Ammon's horn (tissue), 1 donor: Measurements from ENCODE around the gene SNRPD3.

Experiments used
- DNase-seq: peaks from one replicate; pipeline ENCODE4 v3.0.0-alpha.2; 2016; ENCODE audit warnings: low spot score

SNRPD3 gene

GRCh38 chr22:24567668-24568067, 11.9 kb downstream of the SNRPD3 start:
- DNase-seq, result no peak

DNA sequence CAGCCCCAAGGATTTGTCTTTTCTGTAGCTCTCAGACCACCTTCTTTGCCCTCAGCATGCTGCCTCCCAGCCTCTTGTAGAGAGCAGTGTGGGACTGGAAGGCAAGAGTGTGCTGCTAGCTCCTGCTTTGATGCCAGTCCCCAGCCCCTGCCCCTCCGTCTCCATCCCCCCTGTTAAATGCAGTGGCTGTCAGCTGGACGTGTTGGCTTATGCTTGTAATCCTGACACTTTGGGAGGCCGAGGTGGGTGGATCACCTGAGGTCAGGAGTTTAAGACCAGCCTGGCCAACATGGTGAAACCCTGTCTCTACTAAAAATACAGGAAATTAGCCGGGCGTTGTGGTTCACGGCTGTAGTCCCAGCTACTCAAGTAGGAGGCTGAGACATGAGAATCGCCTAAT, 15.5 kb downstream of the SNRPD3 start:
- DNase-seq, result no peak

DNA sequence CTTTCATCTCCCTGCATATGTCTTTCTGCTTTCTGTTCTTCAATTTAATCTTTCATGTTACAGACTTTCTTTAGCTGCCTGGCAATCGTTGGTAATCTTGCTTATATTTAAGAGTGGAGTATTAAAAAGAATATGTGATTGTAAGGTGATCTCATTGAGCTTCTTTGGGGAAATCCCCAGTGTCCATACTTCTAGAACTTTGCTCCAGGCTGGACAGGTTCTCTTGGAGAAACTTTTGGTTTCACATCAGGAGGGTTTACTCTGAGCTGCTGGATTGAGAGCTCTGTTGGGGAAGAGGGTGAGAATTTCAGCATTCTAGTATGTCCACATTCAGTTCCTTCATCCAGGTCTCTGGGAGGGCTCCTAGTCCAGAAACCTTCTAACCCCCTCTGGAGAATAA, 21.0 kb downstream of the SNRPD3 start:
- DNase-seq, result no peak

GRCh38 chr22:24578355-24579257, 22.8 kb downstream of the SNRPD3 start:
- no peak for DNase-seq

GRCh38 chr22:24579258-24579601, 23.4 kb downstream of the SNRPD3 start:
- no peak for DNase-seq

DNA sequence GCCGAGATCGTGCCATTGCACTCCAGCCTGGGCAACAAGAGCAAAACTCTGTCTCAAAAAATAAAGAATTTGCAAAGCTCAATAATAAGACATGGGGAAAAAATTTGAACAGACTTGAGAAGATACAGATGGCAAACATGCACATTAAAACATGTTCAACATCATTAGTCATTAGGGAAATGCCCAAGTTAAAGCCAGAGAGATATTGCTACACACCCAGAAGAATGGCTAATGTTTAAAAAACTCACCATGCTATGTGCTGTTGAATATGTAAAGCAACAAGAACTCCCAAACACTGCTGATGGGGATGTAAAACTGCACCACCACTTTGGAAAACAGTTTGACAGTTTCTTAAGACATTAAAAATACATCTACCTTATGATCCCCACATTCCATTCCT, 24.5 kb downstream of the SNRPD3 start:
- DNase-seq, result no peak

GRCh38 chr22:24582056-24582814, 26.4 kb downstream of the SNRPD3 start:
- DNase-seq, result no peak

- DNase-seq, result no peak
Measured at GRCh38 chr22:24583221-24584165, 27.7 kb downstream of the SNRPD3 start.

- no peak for DNase-seq
Measured at GRCh38 chr22:24584166-24584790, 28.5 kb downstream of the SNRPD3 start.

GRCh38 chr22:24584871-24585411, 29.1 kb downstream of the SNRPD3 start:
- no peak for DNase-seq

- DNase-seq, result no peak
Measured at GRCh38 chr22:24585461-24585860, 29.7 kb downstream of the SNRPD3 start.

DNA sequence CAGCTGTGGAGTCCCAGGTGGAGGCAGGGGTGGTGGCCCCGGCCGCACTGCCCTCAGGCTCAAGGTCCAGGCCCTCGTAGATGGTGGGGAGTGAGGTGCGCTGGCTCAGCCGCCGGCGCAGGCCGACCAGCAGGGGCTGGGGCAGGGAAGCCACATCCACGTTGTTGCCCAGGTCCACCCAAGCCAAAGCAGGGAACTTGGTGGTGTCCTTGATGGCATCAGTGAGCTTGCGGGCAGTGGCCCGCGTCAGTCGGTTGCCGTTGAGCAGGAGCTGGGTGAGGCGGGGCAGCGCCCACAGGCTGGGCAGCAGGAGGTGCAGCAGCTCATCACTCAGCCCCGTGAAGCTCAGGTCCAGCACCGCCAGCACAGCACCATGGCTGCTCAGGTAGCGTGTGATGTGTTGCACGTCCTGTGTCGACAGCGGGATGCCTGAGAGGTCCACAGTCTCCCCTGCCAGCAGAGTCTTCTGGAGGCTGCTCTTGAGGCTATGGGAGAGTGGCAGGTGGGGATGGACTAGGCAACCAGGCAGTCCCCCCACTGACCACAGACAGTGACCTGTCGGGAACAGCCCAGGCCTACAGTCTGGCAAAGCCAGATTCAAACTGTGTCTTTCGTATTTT, 30.2 kb downstream of the SNRPD3 start:
- DNase-seq, result no peak

- no peak for DNase-seq
Measured at GRCh38 chr22:24587251-24587650, 31.5 kb downstream of the SNRPD3 start.

DNA sequence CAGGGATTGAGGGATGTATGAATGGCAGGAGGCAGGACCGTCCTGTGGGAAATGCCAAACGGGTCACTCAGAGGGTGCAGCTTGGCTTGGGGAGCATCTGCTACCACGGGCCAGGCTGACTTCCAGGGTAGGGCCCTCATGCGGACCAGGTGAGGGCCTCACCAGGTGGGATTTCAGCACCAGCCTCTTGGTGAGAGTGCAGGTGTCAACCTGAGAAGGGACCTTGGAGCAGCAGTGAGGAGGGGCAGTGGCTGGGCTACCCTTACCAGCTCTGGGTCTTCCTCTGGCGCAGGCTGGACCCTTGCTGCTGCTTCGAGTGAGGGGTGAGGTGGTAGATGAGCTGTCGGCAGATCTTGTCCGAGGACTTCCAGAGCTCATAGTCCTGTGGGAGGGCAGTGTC, 32.1 kb downstream of the SNRPD3 start:
- no peak for DNase-seq

- peak; percentile 95 for DNase-seq
Measured at GRCh38 chr22:24588381-24588756, 32.6 kb downstream of the SNRPD3 start.

DNA sequence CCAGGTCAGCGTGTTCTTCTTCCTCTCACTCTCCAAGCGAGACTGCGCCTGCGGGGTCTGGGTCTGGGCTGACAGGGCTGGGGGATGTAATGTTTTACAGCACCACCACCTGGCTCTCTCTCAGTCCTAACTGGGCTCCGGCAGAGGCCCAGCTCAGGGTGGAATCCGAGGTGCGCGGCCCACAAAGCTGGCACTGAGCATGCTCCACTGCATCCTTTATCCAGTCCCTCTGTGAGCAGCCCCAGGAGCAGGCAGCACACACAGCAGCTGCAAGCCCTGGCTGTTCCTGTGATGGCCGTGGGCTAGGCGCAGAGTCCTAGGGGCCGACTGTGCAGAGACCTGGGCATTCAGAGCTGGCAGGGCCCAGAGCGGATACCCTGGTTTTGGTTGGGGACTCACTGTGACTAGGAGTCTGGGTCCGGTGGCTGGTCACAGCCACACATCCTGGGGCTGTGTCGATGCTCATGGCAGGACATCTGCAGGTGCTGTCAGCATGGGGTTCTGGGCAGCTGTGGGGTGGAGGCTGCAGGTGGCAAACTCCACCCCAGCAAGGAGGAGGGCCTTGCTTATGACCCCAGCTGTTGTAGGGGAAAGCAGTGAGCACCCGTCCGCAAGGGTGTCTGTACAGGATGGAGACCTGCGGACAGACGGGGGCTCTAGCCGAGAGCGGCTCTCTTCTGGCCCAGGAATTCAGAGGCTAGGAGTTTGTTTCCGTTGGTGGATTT, 33.1 kb downstream of the SNRPD3 start:
- peak; percentile 56 for DNase-seq

GRCh38 chr22:24589518-24590030, 33.8 kb downstream of the SNRPD3 start:
- no peak for DNase-seq

DNA sequence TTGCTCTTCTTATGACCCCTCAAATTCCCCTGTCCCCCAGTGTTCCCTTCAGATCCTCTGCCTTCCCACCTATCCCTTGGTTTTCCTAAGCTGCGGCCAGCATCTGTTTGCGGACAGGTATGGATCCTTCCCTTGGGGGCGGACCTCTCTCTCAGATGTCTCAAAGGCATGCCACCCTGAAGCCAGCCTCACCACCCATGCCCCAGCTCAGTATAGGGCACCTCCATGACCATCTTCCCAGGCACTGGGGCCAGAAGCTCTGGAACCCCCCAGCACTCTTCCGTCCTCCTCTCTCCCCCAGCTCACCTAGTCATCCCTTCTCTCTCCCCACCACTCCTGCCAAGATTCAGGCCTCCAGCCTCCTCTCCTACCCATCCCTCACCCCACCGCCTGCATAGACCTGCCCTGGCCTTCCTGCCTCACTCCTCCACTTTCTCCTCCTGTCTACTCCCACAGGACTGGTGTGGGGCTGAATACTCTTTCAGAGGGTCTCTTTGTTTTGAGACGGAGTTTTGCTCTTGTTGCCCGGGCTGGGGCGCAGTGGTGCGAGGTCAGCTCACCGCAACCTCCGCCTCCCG, 34.9 kb downstream of the SNRPD3 start:
- DNase-seq, result no peak

- no peak for DNase-seq
Measured at GRCh38 chr22:24591286-24591830, 35.6 kb downstream of the SNRPD3 start.
